SIG-M5 (cell line): ENCODE data around the gene KIAA0513.

Source experiments
- DNase-seq: peaks from one replicate; lab custom pipeline; 2025; lab: John Stamatoyannopoulos, UW

The KIAA0513 gene

DNA sequence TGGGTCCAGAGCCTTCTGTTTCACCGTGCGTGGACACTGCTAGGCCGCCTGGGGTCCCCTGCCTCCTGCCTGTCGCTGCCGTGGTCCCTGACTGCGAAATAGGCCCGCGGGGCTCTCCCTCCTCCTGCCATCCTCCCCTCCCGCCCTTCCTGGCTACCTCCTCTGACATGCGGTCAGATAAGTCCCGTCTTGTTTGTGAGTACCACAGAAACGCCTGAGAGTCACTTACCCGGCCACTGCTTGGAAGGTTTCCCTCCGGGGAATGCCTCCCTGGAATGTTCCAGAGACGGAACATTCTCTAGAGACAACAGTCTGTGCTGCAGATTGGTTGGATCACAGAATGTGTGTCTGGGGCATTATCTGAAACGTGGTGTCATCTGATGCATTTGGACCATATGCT lies 61.9 kb downstream of the KIAA0513 start:
- DNase-seq = no peak

- DNase-seq = no peak
Measured at GRCh38 chr16:85090181-85090580, 62.6 kb downstream of the KIAA0513 start.

- DNase-seq = no peak
Measured at GRCh38 chr16:85090873-85091521, 63.4 kb downstream of the KIAA0513 start.

DNA sequence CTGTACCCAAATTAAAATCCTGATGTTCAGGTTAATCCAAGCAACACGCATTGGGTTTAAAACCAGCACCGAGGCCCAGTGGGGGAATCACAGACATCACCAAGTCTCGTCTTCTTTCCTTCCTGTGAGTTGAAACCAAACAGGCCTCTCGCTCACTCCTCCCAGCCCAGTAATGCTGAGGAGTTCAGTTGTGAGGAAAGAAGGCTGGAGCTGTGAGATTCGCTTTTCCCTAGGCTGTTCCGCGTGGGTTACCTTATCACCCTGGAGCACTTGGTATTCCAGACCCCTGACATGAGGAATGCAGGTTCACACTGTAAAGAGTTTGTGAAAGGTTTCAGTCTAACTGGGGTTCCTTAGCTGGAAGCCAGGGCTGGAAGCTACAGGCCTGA lies 63.9 kb downstream of the KIAA0513 start:
- DNase-seq = no peak

DNA sequence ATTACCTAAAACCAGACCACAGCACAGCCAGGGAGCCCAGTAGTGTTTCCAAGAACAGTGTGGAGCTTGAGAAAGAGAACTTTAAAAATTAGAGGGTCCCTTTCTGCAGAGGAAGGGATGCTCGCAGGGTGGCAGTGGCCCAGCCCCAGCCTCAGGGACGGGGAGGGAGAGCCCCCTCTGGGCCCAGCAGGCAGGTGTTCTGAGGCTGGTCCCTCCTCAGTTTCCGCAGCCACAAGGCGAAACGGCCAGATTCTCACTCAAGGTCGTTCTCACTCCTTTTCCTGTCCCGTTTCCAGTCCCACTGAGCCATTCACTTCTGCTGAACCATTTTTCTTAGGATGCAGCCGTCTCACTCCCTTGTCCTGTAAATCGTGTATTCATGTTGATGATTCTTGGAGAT lies 64.7 kb downstream of the KIAA0513 start:
- DNase-seq = no peak

DNA sequence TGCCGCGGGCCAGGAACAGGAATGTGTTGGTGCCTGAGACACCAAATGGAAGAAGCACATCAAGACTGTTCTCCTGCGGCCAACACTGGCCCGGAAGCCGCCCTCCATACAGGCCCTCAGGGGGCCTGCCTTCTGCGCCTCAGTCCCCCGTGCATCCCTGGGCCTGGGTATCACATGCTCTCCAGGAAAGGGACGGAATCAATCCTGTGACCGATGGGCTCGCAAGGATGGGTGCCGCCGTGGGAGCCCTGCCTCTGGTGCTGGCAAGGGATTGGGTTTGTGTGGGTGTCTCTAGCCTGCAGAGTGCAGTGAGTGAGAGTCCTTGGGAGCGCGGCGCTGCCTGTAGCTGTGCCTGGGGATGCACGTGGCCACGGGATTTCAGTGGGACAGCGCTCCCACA lies 65.3 kb downstream of the KIAA0513 start:
- DNase-seq = no peak

GRCh38 chr16:85093705-85094104 lies 66.1 kb downstream of the KIAA0513 start:
- no peak for DNase-seq

GRCh38 chr16:85094176-85094805 lies 66.7 kb downstream of the KIAA0513 start:
- no peak for DNase-seq

DNA sequence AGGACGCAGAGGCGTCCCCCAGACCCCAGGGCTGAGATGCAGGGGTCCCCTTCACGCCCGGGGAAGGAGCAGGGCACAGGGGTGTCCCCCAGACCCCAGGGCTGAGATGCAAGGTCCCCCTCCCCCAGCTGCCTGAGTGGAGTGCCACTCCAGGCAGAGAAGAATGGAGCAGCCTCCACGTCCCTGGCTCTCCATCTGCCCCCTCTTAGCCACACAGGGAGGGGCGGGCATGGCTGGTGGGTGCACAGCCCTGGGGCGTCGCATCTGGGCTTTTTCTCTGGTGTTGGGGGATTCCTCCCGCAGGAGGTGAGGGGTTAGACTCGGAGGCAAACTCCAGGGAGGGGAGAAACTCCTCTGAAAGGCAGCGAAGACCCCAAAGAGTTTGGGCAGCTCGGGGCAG lies 67.2 kb downstream of the KIAA0513 start:
- DNase-seq = no peak

DNA sequence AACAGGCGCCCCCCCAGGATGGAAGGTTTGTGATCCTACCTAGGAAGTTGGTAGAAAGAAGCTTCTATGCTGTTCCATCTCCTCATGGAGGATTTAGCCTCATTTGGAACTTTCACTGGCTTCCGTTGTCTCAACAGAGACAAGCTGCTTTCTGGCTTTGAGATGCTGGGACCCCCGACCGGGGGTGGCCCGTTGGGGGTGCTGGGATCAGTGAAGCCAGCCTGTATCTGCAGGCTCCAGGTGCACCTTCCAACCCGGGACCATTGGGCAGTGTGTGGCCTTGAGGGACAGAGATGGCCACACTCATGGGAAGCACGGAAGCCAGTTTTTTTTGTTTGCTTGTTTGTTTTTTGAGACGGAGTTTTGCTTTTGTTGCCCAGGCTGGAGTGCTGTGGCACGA lies 69.3 kb downstream of the KIAA0513 start:
- no peak for DNase-seq

DNA sequence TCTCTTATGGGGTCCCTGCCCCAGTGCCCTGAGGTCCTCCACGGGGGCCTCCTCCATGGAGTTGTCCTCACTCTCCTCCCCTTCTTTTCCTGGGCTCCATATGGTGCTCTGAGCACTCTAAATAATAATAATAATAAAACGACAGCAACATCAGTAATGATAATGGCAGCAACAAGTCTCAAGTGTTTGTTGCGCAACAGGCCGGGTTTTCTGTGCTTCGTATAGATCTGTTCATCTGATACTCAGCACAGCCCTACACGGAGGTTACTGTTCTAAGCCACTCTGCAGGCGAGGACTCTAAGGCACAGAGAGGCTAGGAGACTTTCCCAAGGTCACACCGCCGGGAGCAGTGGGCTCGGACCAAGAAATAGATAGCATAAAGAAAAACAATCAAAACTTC lies 71.0 kb downstream of the KIAA0513 start:
- DNase-seq = no peak

DNA sequence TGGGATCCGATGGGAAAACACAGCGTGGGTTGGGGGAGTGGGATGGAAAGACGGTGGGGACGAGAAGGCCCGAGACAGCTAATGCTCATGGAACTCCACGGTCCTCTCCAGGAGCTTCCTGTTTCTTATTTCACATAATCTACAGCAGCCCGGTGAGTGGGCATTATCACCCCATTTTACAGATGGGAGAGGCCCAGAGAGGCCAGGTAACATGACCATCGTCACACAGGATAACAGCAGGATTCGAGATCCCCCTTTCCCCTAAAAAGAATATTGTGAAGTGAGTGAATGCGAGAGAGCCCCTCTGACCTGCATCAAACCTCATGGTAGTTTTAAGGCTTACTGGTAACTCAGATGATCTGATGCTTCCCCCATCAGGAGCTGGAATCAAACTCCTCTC lies 72.7 kb downstream of the KIAA0513 start:
- no peak for DNase-seq

DNA sequence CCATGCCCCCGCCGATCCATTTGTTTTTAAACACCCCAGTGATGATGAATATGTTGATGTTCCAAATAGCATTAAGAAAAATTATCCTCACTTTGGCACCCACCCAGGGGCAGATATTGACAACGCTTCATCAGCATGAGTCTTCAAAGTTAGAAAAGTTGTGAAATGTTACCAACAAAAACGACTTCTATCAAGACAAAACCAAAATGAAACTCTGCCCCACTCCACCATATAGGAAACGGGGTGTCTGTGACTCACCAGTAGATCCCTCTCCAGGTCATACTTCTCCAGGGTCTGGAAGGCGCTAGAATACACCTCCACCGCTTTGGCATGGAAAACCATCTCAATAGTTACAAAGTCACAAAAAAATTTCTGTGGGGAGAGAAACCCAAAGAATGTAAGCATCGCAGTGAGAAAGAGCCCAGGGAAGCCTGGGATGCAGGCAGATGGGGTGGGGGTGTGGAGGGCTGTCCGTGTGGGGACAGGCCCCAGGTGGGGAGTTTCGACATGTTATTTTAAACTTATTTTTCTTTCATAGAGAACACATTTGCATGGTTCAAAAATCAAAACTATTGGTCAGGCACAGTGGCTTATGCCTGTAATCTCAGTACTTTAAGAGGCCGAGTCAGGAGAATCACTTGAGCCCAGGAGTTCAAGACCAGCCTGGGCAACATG lies 74.5 kb downstream of the KIAA0513 start:
- DNase-seq = no peak

GRCh38 chr16:85103114-85104079 lies 75.8 kb downstream of the KIAA0513 start:
- DNase-seq = no peak

- DNase-seq = no peak
Measured at GRCh38 chr16:85104147-85104546, 76.6 kb downstream of the KIAA0513 start.

GRCh38 chr16:85104821-85105391 lies 77.3 kb downstream of the KIAA0513 start:
- no peak for DNase-seq

GRCh38 chr16:85105475-85105874 lies 77.9 kb downstream of the KIAA0513 start:
- no peak for DNase-seq

DNA sequence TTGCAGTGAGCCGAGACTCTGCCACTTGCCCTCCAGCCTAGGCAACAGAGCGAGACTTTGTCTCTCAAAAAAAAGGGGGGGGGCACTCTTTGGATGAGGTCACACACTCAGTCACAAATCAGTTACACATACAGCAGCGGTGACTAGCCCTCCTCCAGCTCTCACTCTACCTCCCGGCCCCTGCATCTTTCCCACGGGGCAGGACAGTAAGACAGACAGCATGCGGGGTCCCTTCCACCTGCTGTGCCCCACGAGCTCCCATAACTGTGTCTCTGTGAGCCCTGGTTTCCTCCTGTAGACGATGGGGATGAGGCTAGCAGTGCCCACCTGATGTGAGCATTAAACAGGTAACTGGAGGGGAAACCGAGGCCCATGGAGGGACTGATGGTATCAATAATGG lies 79.5 kb downstream of the KIAA0513 start:
- DNase-seq = no peak

- DNase-seq = no peak
Measured at GRCh38 chr16:85107532-85107931, 79.9 kb downstream of the KIAA0513 start.

GRCh38 chr16:85110105-85110504 lies 82.5 kb downstream of the KIAA0513 start:
- DNase-seq = no peak

GRCh38 chr16:85111184-85111583 lies 83.6 kb downstream of the KIAA0513 start:
- DNase-seq = no peak

- no peak for DNase-seq
Measured at GRCh38 chr16:85112364-85112763, 84.8 kb downstream of the KIAA0513 start, which contains the start of gene CIBAR2. TSS of gene CIBAR2 (minus strand) at chr16:85112472. CDS start at chr16:85112352, 120 bp downstream.
